Raji (cell line): ENCODE results near the gene BIRC2.

Source experiments
- POLR2A ChIP-seq: IDR thresholded peaks from 2 replicates; pipeline ENCODE4 v1.6.1; 2011; ENCODE audit warnings: low read depth, low read length, control low read depth; ENCODE audit not compliant: insufficient read depth

The BIRC2 gene

GRCh38 chr11:102317768-102318103 lies 29.3 kb upstream of the BIRC2 start:
- no peak for TF ChIP-seq POLR2A

GRCh38 chr11:102318469-102318868 lies 28.5 kb upstream of the BIRC2 start:
- peak; percentile 50; the same call in 1 of the 2 replicates for TF ChIP-seq POLR2A

- TF ChIP-seq POLR2A, result no peak; the same call in 1 of the 2 replicates
Observed at GRCh38 chr11:102319544-102319943, 27.5 kb upstream of the BIRC2 start.

- TF ChIP-seq POLR2A, result 0 out of 2 replicates have a peak, but pooled peaks have one; percentile 12
Observed at GRCh38 chr11:102320188-102320587, 26.8 kb upstream of the BIRC2 start.

- no peak for TF ChIP-seq POLR2A
Observed at GRCh38 chr11:102320679-102321078, 26.3 kb upstream of the BIRC2 start.

GRCh38 chr11:102322560-102322959 lies 24.5 kb upstream of the BIRC2 start:
- no peak for TF ChIP-seq POLR2A

GRCh38 chr11:102323542-102324251 lies 23.3 kb upstream of the BIRC2 start:
- no peak for TF ChIP-seq POLR2A

- TF ChIP-seq POLR2A, result no peak
Observed at GRCh38 chr11:102325088-102325487, 21.9 kb upstream of the BIRC2 start.

- no peak for TF ChIP-seq POLR2A
Observed at GRCh38 chr11:102328748-102329147, 18.3 kb upstream of the BIRC2 start.

- TF ChIP-seq POLR2A, result no peak
Observed at GRCh38 chr11:102330231-102330630, 16.8 kb upstream of the BIRC2 start.

- TF ChIP-seq POLR2A, result no peak
Observed at GRCh38 chr11:102331341-102331740, 15.7 kb upstream of the BIRC2 start.

GRCh38 chr11:102332611-102332994 lies 14.4 kb upstream of the BIRC2 start:
- TF ChIP-seq POLR2A, result no peak

- no peak for TF ChIP-seq POLR2A
Observed at GRCh38 chr11:102338479-102339010, 8.5 kb upstream of the BIRC2 start.

GRCh38 chr11:102341844-102342318 lies 5.1 kb upstream of the BIRC2 start:
- no peak for TF ChIP-seq POLR2A

- no peak for TF ChIP-seq POLR2A
Observed at GRCh38 chr11:102343809-102344208, 3.2 kb upstream of the BIRC2 start.

- no peak for TF ChIP-seq POLR2A
Observed at GRCh38 chr11:102345904-102346303, 1.1 kb upstream of the BIRC2 start.

- no peak for TF ChIP-seq POLR2A
Observed at GRCh38 chr11:102346456-102346747, 612 bp upstream of the BIRC2 start.
